ENCODE results near the gene RTL1.
A peak's percentile ranks its signal among the peaks of the same experiment; 100 is the strongest.

Gene RTL1

DNA sequence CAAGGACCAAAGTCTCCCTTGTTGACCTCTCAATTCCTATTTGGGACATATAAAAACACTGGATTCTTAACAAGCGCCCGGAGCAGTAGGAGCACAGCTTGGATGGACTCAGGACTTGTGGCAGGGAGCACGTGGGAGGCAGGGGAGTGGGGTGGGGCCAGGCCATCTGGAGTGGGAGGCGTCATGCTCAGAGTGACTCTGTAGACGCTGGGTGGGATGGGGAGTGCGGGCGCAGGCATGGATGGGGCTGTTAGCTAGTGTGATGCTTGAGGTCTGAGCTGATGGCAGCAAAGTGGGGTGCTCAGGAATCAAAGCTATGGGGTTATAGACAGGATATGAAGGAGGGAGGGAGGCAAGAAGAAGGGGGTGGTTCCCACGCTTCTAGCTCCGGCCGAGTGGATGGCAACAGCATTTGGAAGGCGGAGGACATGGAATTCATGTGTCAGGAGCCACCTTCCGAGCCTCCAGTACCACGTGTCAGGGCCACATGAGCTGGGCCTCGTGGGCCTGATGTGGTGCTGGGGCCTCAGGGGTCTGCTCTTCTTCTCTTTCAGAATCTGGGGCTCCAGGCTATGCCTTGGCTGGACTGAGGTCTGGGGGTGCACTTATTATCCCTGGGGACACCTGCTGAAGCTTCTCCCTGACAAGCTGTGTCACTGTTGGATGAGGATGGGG is 51.4 kb downstream of the RTL1 start:
- FAIRE-seq: no peak
- DNase-seq (ENCODE audit: low spot score): no peak

DNA sequence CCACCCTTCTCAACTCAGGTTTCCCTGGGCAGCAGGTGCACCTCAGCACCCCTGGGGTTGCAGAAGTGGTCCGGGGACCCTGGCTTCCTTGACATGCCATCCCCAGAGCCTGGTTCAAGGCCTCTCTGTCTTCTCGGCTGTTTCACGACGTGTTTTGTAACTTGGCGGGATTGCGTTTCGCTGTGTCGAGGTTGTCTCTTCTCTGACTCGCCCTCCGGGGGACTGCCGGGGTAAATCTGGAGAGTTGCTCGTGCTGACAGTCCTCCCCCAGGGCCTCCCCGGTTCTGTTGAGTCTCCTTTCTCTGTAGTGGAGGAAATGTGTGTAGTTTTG is 52.0 kb downstream of the RTL1 start:
- FAIRE-seq (no peak), DNase-seq (ENCODE audit: low spot score) (no peak)

- FAIRE-seq: no peak
- DNase-seq (ENCODE audit: low spot score): peak; percentile 67
Measured at GRCh38 chr14:100850841-100851585, 52.5 kb downstream of the RTL1 start.

DNA sequence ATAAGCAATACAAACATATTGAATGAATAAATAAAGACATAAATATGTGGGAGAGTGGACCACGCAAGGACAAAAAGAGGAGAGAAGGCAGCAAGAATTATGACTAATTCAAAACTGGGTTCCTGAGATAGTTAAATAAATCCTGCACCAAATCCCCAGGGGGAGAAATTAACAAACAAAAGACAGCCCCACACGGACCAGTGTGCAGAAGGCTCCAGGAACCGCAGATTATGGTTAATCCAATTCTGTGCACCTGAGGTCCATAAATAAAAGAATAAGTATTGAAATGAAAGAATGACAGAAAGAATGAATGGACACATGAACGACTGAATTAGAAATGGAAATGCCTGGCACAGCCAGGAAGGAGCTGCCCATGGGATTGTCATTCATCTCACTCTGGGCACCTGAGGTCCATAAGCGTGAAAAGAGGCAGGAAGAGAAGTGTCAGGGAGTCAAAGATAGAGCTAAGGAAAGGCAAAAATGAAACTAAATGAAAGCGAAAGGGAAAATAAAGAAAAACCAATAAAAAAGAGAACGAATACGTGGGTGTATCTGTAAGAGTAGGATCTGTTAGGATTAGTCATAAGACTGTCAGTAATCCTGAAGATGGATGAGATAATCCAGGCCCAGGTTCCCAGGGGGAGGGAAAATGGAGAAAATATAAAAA is 54.3 kb downstream of the RTL1 start:
- DNase-seq (ENCODE audit: low spot score) (peak; percentile 17), FAIRE-seq (no peak)

DNA sequence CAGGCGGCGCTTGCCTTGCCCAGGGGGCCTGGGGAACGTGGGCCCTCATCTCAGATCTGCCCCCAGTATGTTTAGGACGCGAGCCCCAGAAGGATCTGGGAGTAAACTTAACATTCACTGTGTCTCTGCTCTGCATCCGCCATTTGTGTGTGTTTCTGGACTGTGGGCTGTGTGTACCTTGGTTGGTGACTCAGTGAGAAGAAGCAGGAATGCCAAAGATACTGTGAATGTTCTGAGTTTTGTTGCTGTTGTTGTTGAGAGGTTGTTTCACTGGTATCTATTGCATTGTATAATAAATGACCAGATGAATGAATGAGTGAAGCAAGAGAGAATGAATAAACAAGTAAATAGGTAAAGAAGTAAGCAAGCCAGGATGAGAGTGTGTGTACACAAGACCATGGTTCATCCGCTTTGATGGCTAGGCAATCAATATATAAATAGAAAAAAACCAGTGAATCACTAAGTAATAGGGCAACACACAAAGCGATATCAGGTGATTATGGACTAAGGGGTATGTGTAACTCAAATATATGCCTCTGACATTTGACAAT is 57.1 kb downstream of the RTL1 start:
- no peak for FAIRE-seq
- no peak for DNase-seq (ENCODE audit: low spot score)

GRCh38 chr14:100845341-100845740 is 58.2 kb downstream of the RTL1 start:
- DNase-seq (ENCODE audit: low spot score): no peak

GRCh38 chr14:100844846-100845245 is 58.7 kb downstream of the RTL1 start:
- no peak for FAIRE-seq
- DNase-seq (ENCODE audit: low spot score): no peak

More at GRCh38 chr14:100845341-100845740, 58.2 kb downstream of the RTL1 start:
- no peak for FAIRE-seq

DNA sequence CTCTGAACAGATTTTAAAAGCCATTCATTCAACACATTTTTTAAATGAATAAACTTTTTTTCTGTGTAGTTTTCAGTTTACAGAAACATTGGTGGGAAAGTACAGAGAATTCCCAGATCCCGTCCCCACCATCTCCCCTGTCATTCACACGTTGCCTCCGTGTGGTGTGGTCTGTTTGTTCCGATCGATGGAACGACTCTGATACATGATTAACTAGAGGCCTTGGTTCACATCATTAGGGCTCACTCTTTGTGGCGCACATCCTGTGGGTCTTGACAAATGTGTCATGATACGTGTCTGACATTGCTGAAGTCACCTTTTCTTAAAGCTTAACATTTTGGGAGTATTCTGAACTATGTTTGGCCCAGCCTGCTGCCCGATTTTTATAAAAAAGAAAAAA is 59.1 kb downstream of the RTL1 start:
- no peak for FAIRE-seq

DNA sequence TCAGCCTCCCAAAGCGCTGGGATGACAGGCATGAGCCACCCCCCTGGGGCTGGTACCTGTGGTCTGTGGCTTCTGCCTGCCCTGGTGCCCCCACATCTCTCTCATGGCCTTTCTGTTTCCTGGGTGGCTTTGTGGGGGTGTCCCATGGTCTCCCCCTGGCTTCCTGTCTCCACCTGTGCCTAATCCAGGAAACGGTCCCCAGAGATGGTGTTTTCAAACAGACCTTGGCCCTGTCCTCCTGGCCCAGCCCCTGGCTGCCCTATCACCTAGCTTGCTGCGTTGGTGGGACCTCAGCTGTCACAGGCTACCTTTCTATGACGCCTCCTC is 59.5 kb downstream of the RTL1 start:
- FAIRE-seq: no peak
- no peak for DNase-seq (ENCODE audit: low spot score)

More for the DNA sequence above, 59.1 kb downstream of the RTL1 start:
- no peak for DNase-seq (ENCODE audit: low spot score)

GRCh38 chr14:100842799-100843198 is 60.7 kb downstream of the RTL1 start:
- FAIRE-seq (no peak), DNase-seq (ENCODE audit: low spot score) (peak; percentile 8)

GRCh38 chr14:100841761-100842403 is 61.6 kb downstream of the RTL1 start:
- FAIRE-seq (no peak), DNase-seq (ENCODE audit: low spot score) (no peak)

GRCh38 chr14:100841066-100841760 is 62.3 kb downstream of the RTL1 start:
- no peak for DNase-seq (ENCODE audit: low spot score)

DNA sequence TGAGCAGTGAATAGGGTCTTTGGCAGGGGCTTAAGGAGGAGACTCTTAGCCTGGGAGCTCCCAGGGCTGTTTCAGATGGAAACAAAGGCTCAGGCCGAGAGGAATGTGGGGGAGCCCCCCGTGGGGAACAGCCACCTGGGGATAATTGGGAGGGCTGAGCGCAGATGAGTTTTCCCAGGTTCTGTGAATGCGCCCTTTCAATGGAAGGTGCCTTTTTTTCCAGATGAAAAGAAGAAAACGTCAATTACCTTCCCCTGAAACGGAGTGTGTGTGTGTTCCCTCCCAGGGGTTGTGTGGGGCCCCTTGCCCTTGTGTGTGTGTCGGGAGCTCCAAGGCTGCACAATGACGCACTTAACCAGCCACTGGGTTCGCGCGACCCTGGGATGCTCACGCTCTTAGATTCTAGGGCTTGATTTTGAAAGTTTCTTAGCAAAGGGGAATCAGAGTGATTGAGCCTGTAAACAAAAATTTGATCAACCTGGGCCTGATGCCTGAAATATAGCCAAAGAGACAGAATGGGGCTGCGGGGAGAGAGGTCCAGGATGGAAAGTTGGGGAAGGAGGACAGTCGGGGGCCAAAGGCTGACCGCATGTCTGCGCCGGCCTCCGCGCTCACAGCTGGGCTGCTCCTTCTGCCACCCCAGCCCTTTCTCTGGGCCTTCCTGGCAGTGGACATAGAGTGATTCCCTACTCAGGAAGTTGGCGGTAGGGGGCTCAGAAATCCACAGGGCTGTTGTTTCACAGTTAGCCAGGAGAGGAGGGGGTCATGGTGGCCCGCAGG is 63.0 kb downstream of the RTL1 start:
- FAIRE-seq: no peak
- no peak for DNase-seq (ENCODE audit: low spot score)

More at GRCh38 chr14:100841066-100841760, 62.3 kb downstream of the RTL1 start:
- FAIRE-seq: no peak

GRCh38 chr14:100839681-100840111 is 63.8 kb downstream of the RTL1 start:
- DNase-seq (ENCODE audit: low spot score) (no peak), FAIRE-seq (no peak)

GRCh38 chr14:100839315-100839585 is 64.3 kb downstream of the RTL1 start:
- FAIRE-seq (no peak), DNase-seq (ENCODE audit: low spot score) (no peak)

DNA sequence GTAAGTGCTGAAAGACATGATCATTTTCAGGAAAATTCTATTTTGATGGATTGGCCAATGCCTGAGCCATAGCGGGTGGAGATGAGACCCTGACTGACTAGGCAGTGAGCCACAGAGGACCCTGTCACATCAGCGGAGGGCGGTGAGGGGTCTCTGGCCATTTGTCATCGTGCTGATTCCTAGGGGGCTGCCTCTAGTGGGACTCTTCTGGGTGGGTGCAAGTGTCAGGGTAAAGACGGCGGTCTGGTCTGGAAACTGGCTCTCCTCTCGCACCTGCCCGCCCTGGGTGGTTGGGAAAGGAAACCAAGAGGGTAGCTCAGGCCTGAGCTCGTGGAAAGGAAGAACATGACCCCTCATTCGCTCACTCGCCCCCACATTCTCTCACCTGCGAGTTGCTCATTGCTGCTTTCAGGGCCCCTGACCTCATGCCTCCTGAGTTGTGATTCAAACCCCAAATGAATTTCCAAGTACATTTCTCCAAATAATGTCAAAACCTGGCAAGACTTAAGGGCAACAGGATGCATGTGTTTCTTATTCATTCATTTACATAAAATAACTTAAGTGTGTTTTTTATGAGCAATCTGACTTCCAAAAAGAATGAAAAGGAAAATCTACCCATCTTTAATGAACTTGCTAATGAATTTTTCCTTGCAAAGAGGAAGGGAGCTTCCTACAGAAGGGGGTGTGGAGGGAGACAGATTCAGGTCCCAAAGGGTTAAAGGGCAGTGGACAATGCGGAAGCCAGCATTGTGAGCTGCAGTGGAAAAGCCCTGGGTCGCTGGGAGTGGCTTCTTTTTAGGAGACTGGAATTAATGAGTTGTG is 64.8 kb downstream of the RTL1 start:
- no peak for FAIRE-seq

GRCh38 chr14:100837805-100838350 is 65.6 kb downstream of the RTL1 start:
- FAIRE-seq (no peak), DNase-seq (ENCODE audit: low spot score) (no peak)

More for the DNA sequence above, 64.8 kb downstream of the RTL1 start:
- DNase-seq (ENCODE audit: low spot score): no peak

- no peak for FAIRE-seq
Measured at GRCh38 chr14:100836941-100837804, 66.3 kb downstream of the RTL1 start.

More at GRCh38 chr14:100836941-100837804, 66.3 kb downstream of the RTL1 start:
- DNase-seq (ENCODE audit: low spot score): no peak
